ENCODE measurements around the gene HIKESHI.

DNA sequence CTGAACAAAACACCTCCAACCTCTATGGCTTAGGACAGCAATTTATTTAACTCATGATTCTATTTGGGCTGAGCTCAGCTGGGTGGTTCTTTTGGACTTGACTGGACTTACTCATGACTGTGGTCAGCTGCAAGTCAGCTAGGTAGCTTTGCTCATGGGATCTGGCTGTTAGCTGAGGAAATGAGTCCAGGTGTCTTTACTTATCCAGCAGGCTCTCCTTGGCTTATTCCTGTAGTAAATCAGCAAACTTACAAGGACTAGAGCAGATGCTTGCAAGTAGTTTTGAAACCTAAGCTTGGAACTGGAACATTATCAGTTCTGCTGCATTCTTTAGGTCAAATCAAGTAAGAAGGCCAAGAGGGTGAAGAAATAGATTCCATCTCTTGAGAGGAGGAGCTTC is 8.0 kb upstream of the HIKESHI start:
- TF ChIP-seq CTCF (IDR thresholded peaks at IDR 0.05) = no peak
- no peak for TF ChIP-seq POLR2A (IDR thresholded peaks at IDR 0.05)
